MCF 10A (cell line): Measurements from ENCODE around the gene CSF1. TPM values are rescaled to one million over a fixed set of nuclear protein-coding genes. Genes with fewer than 3 reads are reported as not detected.
A peak's percentile ranks its signal among the peaks of the same experiment; 100 is the strongest.

Experiments
- BruUV-seq: library from RNA; stranded (reverse); fragments of 400-500 nt; replicated peaks from 2 replicates; lab custom pipeline; 2021; lab: Mats Ljungman, UMichigan
- CTCF ChIA-PET: fragments of 300-600 bp; sonication (Branson Sonifier 250); formaldehyde crosslinking; extraction: SDS; loops from one replicate; lab custom pipeline; 2021; ENCODE audit warnings: antibody characterized with exemption, inconsistent platforms; lab: Yijun Ruan, JAX
- POLR2A ChIA-PET: fragments of 300-600, 350-650 bp; sonication (Branson Sonifier 250); formaldehyde crosslinking; extraction: SDS; loops from one replicate; lab custom pipeline; 2020; ENCODE audit warnings: antibody characterized with exemption, inconsistent platforms; lab: Yijun Ruan, JAX
- DNase-seq: peaks from one replicate; pipeline ENCODE4 v3.0.0-alpha.2; 2018; ENCODE audit not compliant: unreplicated experiment
- H3K27ac Mint-ChIP-seq: one replicate; pipeline ENCODE4 v1.8.0; 2022; ENCODE audit warnings: mild to moderate bottlenecking, low read depth, mixed read lengths; ENCODE audit not compliant: unreplicated experiment
- H3K27me3 Mint-ChIP-seq: one replicate; pipeline ENCODE4 v1.8.0; 2022; ENCODE audit warnings: mixed read lengths; ENCODE audit not compliant: insufficient read depth, unreplicated experiment
- H3K36me3 Mint-ChIP-seq: one replicate; pipeline ENCODE4 v1.8.0; 2022; ENCODE audit warnings: mild to moderate bottlenecking, moderate library complexity, mixed read lengths; ENCODE audit not compliant: insufficient read depth, unreplicated experiment
- H3K4me1 Mint-ChIP-seq: one replicate; pipeline ENCODE4 v1.8.0; 2022; ENCODE audit warnings: mixed read lengths; ENCODE audit not compliant: insufficient read depth, unreplicated experiment
- H3K4me3 Mint-ChIP-seq: one replicate; pipeline ENCODE4 v1.8.0; 2022; ENCODE audit warnings: mild to moderate bottlenecking, moderate library complexity, mixed read lengths; ENCODE audit not compliant: unreplicated experiment
- H3K9me3 Mint-ChIP-seq: one replicate; pipeline ENCODE4 v1.8.0; 2022; ENCODE audit warnings: mixed read lengths; ENCODE audit not compliant: unreplicated experiment
- intact Hi-C: fragments of 100-400 bp; cut with micrococcal nuclease; formaldehyde crosslinking; loops from 2 replicates; pipeline ENCODE4 v1.14.1; 2022
- total RNA-seq: library from RNA; stranded (reverse); gene quantifications from 2 replicates; pipeline ENCODE4 v1.2.3, GENCODE V29; 2022
- TF ChIP-seq, protein P1 (sequence below): fragments of 200-600 bp; IDR thresholded peaks from one replicate; pipeline ENCODE4 v1.8.0; 2022; ENCODE audit warnings: antibody characterized with exemption, mild to moderate bottlenecking; ENCODE audit not compliant: unreplicated experiment

CSF1 gene
- total RNA-seq, 1 experiment from 2014 or later = 6.3 TPM

DNA sequence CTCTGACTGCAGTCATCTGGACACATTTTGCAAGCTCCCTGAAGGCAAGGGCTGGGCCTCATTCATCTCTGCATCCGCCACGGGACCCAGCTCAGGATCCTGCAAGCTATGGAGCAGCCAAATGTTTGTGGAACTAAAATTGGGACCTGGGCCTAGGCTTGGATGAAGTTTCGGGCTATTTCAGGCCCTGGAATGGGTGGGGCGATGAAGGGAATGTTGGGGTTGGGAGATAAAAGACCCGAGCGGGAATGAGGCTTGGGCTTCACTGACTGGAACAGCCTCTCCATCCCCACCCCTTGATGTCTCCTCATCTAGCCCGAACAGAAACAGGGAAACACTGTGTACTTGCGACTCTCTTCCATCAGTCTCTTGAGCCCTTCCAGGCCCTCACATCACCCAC is 66.6 kb downstream of the CSF1 start:
- TF ChIP-seq, protein P1, sequence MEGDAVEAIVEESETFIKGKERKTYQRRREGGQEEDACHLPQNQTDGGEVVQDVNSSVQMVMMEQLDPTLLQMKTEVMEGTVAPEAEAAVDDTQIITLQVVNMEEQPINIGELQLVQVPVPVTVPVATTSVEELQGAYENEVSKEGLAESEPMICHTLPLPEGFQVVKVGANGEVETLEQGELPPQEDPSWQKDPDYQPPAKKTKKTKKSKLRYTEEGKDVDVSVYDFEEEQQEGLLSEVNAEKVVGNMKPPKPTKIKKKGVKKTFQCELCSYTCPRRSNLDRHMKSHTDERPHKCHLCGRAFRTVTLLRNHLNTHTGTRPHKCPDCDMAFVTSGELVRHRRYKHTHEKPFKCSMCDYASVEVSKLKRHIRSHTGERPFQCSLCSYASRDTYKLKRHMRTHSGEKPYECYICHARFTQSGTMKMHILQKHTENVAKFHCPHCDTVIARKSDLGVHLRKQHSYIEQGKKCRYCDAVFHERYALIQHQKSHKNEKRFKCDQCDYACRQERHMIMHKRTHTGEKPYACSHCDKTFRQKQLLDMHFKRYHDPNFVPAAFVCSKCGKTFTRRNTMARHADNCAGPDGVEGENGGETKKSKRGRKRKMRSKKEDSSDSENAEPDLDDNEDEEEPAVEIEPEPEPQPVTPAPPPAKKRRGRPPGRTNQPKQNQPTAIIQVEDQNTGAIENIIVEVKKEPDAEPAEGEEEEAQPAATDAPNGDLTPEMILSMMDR = no peak
- Mint-ChIP-seq H3K9me3 (no peaks in the 10 kb centered on the region), H3K27me3 (no peaks in the 10 kb centered on the region), H3K4me1 (peaks cover 35% of the 10 kb centered on the region), H3K4me3 (no peak overlapping the region), H3K27ac (peak overlapping the region; percentile 66), H3K36me3 (no peaks in the 10 kb centered on the region)
- POLR2A ChIA-PET = interaction anchor here (0.7 kb wide), 1 partner anchor 33 kb away, joined by 3 read pairs; no protein-coding TSS in a partner anchor
- CTCF ChIA-PET = interaction anchor here (0.5 to 18.3 kb wide), 8 partner anchors 10 to 483 kb away, joined by 3 to 969 read pairs (median 3); partner anchors contain the start of gene CYB561D1
- DNase-seq = no peak
- intact Hi-C loops = no loop called here
- BruUV-seq = no TSS peak

DNA sequence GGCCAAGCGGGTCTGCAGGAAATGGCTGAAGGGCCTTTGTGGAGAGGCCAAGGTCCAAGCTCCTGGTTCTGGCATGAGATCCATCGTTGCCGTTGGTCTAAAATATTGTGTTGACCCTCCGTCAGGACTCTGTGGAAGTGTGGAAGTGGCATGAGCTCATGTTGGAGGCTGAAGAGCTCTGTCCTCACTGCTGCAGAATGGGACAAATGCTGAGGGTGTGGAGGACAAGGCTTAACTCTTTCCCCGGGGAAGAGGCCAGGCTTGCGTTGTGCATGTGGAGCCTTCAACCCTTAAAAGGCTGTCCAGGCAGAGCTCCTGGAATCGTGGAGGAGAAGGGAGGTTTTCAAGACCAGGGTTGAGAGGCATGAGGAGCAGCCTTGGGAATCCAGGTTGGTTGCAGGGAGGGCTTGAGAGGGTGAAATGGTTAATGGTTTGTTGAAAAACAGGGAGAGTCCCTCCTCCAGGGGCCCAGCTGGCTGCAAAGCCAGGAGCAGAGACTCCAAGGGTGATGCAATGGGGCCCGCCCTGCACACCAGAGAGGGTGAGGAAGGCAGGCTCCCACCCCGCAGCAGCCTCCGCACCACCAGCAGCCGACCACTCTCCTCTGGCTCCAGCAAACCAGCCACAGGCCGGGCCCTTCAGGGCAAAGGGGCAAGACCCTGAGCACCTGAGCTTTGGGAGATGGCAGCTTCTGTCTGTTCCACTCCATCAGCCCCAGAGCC is 67.2 kb downstream of the CSF1 start:
- no peak for DNase-seq
- ChIA-PET CTCF (interaction anchor here (0.5 to 18.3 kb wide), 7 partner anchors 41 to 428 kb away, joined by 3 to 969 read pairs (median 4); no protein-coding TSS in a partner anchor), POLR2A (interaction anchor here (0.6 to 0.7 kb wide), 2 partner anchors 8 to 34 kb away, joined by 3 to 4 read pairs; no protein-coding TSS in a partner anchor)
- Mint-ChIP-seq H3K9me3 (no peaks in the 10 kb centered on the region), H3K4me1 (peaks cover 35% of the 10 kb centered on the region), H3K27ac (peak overlapping the region; percentile 66), H3K27me3 (no peaks in the 10 kb centered on the region), H3K4me3 (no peak overlapping the region), H3K36me3 (no peaks in the 10 kb centered on the region)
- TF ChIP-seq, protein P1 = no peak
- BruUV-seq = no TSS peak
- intact Hi-C loops = no loop called here

DNA sequence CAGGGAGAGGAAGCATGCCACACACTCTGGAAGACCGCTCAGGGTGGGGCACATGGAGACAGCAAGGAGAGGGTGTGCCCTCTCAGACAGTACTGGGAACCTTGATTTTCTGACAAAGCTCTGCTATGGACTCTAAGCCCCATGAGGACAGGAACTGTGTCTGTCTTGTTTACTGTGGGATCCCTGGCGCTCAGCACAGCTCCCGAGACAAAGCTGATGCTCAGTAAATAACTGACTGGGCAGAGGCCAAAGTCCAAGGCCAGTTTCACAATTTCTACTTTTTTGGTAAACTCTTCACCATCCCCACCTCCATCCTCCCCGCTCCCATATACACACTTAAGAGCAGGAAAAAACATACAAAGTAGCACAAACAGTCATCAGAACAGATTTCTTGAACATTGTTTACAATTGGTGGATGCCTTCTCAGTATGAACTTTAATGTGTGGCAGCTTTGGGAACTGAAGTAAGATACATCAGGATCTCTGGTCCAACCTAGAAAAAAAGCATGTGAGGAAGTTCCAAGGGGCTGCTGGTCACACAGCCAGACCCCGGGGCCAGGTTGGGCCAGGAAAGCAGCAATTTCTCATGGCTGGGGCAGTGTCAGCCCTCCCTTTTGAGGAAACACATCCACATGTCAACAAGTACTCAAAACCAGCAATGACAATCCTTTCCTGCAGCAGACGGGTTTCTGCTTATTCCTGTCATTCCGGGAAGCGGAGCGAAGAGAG is 68.3 kb downstream of the CSF1 start:
- ChIA-PET CTCF (interaction anchor here (0.6 to 18.3 kb wide), 10 partner anchors 13 to 560 kb away, joined by 3 to 969 read pairs (median 4); no protein-coding TSS in a partner anchor), POLR2A (interaction anchor here (0.7 to 4.0 kb wide), 6 partner anchors 8 to 431 kb away, joined by 3 to 22 read pairs (median 4); partner anchors contain the start of gene GNAI3)
- H3K36me3 Mint-ChIP-seq = no peaks in the 10 kb centered on the region
- no peak for DNase-seq
- no TSS peak for BruUV-seq
- no peak overlapping the region for H3K4me3 Mint-ChIP-seq
- no peaks in the 10 kb centered on the region for H3K9me3 Mint-ChIP-seq
- TF ChIP-seq, protein P1 = no peak
- H3K4me1 Mint-ChIP-seq = peaks cover 42% of the 10 kb centered on the region
- intact Hi-C loops = no loop called here
- H3K27ac Mint-ChIP-seq = peak overlapping the region; percentile 24
- H3K27me3 Mint-ChIP-seq = no peaks in the 10 kb centered on the region
